Esophagus squamous epithelium (tissue), 5 donors: Measurements from ENCODE around the gene CEP95. TPM values are rescaled to one million over a fixed set of nuclear protein-coding genes. Genes with fewer than 3 reads are reported as not detected.

ENCODE experiments used
- DNase-seq: peaks from one replicate; lab custom pipeline; 2025; lab: John Stamatoyannopoulos, UW
- H3K27ac ChIP-seq, 4 donors: fragments of 200-600 bp; sonication (generic); one replicate each; pipeline ENCODE4 v1.5.1; 2016 to 2019; ENCODE audit warnings: mild to moderate bottlenecking in 1 of 4
- H3K27me3 ChIP-seq, 4 donors: fragments of 200-600 bp; sonication (generic); 1 replicate in 3 of 4; 2 replicates in 1 of 4; pipeline versions ENCODE4 v1.5.1 to v1.6.0; 2017 to 2021; ENCODE audit warnings: antibody characterized with exemption in 1 of 4
- H3K36me3 ChIP-seq, 3 donors: fragments of 200-600 bp; sonication (generic); one replicate each; pipeline ENCODE4 v1.5.1; 2016 to 2019
- H3K4me1 ChIP-seq, 3 donors: fragments of 200-600 bp; sonication (generic); one replicate each; pipeline ENCODE4 v1.5.1; 2017 to 2019
- H3K4me3 ChIP-seq, 4 donors: fragments of 200-600 bp; sonication (generic); 1 replicate in 3 of 4; 2 replicates in 1 of 4; pipeline ENCODE4 v1.5.1; 2016 to 2019; ENCODE audit warnings: mild to moderate bottlenecking in 2 of 4, moderate library complexity in 1 of 4
- H3K9me3 ChIP-seq, 3 donors: fragments of 200-600 bp; sonication (generic); one replicate each; pipeline ENCODE4 v1.5.1; 2016 to 2019
- POLR2A ChIP-seq, 4 donors: fragments of 450-650 bp; IDR thresholded peaks; one replicate each; pipeline ENCODE4 v1.6.1; 2017; ENCODE audit warnings: antibody characterized with exemption in 4 of 4, mild to moderate bottlenecking in 4 of 4, moderate library complexity in 3 of 4
- WGBS, 2 donors: methylation state at CpG; one replicate each; pipeline ENCODE4 v1.1.5; 2018; 5-methylcytosine and 5-hydroxymethylcytosine counted together
- intact Hi-C: fragments of 100-400 bp; cut with DNase I; formaldehyde crosslinking; loops from one replicate; pipeline ENCODE4 v1.15.0; 2022
- total RNA-seq, 4 donors: library from RNA; depleted of rRNA; stranded (reverse); fragments of >200 nt; gene quantifications; one replicate each; pipeline ENCODE4 v1.1.0, GENCODE V29; 2016
- TF ChIP-seq, protein P1 (sequence below), 6 experiments: fragments of 450-650 bp in 4 of 6; fragments of 200-600 bp in 2 of 6; sonication (generic) in 2 of 6; IDR thresholded peaks; one replicate each; pipeline ENCODE4 v1.5.1; 2016 to 2019; ENCODE audit warnings: antibody characterized with exemption in 6 of 6, mild to moderate bottlenecking in 4 of 6, moderate library complexity in 4 of 6
- donor health status: DM: yes; HTN: yes; CAD: no.

Gene CEP95
- total RNA-seq, 4 donors from 2014 or later: 10.3 to 44.1 (median 23.6) TPM

DNA sequence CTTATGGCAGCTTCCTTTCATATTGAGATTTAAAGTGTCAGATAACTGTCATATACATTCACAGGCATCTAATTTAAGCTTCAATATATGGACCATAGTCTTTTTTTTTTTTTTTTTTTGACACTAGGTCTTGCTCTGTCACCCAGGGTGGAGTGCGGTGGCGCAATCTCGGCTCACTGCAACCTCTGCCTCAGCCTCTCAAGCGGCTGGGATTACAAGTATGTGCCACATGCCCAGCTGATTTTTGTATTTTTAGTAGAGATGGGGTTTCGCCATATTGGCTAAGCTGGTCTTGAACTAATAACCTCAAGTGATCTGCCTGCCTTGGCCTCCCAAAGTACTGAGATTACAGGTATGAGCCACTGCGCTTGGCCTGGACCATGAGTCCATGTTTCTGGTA is 13.6 kb downstream of the CEP95 start:
- no peak overlapping the region for H3K27ac ChIP-seq
- no peaks in the 10 kb centered on the region for H3K9me3 ChIP-seq
- DNase-seq: no peak
- no peak overlapping the region for H3K4me3 ChIP-seq
- peaks cover 0 to 100% (median 18%) of the 10 kb centered on the region in 3 donors for H3K36me3 ChIP-seq
- H3K27me3 ChIP-seq: no peaks in the 10 kb centered on the region
- H3K4me1 ChIP-seq: peaks cover 0 to 3% (median 0%) of the 10 kb centered on the region in 3 donors
- intact Hi-C loops: no loop called here
- 88 to 96% methylated on average over 6 of the region's 6 CpGs for WGBS, 2 donors
- TF ChIP-seq, protein P1, sequence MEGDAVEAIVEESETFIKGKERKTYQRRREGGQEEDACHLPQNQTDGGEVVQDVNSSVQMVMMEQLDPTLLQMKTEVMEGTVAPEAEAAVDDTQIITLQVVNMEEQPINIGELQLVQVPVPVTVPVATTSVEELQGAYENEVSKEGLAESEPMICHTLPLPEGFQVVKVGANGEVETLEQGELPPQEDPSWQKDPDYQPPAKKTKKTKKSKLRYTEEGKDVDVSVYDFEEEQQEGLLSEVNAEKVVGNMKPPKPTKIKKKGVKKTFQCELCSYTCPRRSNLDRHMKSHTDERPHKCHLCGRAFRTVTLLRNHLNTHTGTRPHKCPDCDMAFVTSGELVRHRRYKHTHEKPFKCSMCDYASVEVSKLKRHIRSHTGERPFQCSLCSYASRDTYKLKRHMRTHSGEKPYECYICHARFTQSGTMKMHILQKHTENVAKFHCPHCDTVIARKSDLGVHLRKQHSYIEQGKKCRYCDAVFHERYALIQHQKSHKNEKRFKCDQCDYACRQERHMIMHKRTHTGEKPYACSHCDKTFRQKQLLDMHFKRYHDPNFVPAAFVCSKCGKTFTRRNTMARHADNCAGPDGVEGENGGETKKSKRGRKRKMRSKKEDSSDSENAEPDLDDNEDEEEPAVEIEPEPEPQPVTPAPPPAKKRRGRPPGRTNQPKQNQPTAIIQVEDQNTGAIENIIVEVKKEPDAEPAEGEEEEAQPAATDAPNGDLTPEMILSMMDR (IDR thresholded peaks at IDR 0.05): no peak
- TF ChIP-seq POLR2A (IDR thresholded peaks at IDR 0.05): no peak

DNA sequence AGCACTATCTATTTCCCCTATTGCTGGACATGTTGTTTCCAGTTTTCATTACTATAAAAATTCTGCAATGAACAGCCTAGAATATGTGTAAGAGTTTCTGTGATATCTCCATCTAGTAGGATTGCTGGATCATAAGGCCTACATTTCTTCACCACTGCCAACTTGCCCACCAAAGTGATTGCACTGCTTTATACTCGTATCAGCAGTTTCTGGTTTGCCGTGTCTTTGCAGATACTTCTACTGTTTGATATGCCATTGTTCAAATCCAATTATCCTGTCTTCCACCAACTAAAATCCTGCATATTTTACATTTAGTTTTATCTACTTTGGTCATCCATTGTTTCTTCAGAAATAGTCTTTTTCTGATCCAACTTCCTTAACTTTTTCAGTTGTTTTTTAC is 21.1 kb downstream of the CEP95 start:
- TF ChIP-seq POLR2A (IDR thresholded peaks at IDR 0.05): no peak
- TF ChIP-seq, protein P1 (IDR thresholded peaks at IDR 0.05): no peak

DNA sequence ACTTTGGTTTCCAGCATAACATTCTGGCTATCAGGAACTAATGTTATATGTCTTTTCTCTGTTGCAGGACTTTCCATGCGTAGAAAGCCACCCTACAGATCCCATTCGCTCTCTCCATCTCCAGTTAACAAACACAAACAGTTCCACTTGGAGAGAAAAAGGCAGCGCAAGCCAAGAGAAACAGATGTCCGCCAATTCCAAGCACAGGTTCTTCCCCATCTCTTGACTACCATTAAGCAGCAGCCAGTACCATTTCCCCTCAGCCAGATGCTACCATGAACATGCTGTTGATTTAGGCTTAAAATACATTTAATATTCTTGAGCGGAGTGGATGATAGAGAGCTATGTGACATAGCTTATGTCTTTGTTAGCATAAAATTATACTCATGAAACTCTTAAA is 22.4 kb downstream of the CEP95 start:
- H3K4me1 ChIP-seq: peaks cover 0 to 8% (median 0%) of the 10 kb centered on the region in 3 donors
- H3K9me3 ChIP-seq: no peaks in the 10 kb centered on the region
- H3K36me3 ChIP-seq: peaks cover 0 to 100% (median 58%) of the 10 kb centered on the region in 3 donors
- no peak overlapping the region for H3K27ac ChIP-seq
- 92 to 93% methylated on average over 5 of the region's 5 CpGs for WGBS, 2 donors
- intact Hi-C loops: no loop called here
- TF ChIP-seq, protein P1 (IDR thresholded peaks at IDR 0.05): no peak
- no peak for TF ChIP-seq POLR2A (IDR thresholded peaks at IDR 0.05)
- H3K27me3 ChIP-seq: no peaks in the 10 kb centered on the region
- no peak for DNase-seq
- H3K4me3 ChIP-seq: no peak overlapping the region

More for the DNA sequence above, 21.1 kb downstream of the CEP95 start:
- Histone ChIP-seq H3K36me3 (peaks cover 0 to 100% (median 56%) of the 10 kb centered on the region in 3 donors), H3K4me1 (peaks cover 0 to 8% (median 0%) of the 10 kb centered on the region in 3 donors), H3K4me3 (no peak overlapping the region), H3K27ac (no peak overlapping the region), H3K27me3 (no peaks in the 10 kb centered on the region), H3K9me3 (no peaks in the 10 kb centered on the region)
- 90 to 95% methylated on average over 2 of the region's 2 CpGs for WGBS, 2 donors
- no peak for DNase-seq
- intact Hi-C loops: no loop called here

DNA sequence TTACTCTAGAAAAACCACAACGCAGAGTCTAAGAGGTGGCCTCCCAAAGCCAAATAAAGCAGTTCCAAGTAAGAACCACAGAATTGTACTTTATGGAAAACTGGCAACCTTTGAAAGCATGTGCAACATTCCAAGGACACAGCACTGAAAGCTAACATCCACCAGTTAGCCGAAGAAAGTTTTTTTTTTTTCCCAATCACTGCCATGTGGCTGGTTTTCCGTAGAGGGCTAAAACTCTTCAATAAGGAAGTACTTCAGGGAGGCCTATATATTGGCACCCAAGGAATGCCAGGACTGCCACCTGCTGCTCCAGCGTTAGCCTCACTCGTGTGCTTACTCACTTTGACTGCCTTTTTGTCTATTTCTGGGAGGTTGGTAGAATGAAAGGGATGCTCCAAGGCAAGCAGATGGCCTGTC is 25.2 kb downstream of the CEP95 start:
- Histone ChIP-seq H3K4me1 (no peaks in the 10 kb centered on the region), H3K27ac (no peak overlapping the region), H3K4me3 (no peak overlapping the region), H3K27me3 (no peaks in the 10 kb centered on the region), H3K36me3 (peaks cover 0 to 100% (median 59%) of the 10 kb centered on the region in 3 donors), H3K9me3 (no peaks in the 10 kb centered on the region)
- intact Hi-C loops: no loop called here
- no peak for DNase-seq
- 74 to 91% methylated on average over 5 of the region's 5 CpGs for WGBS, 2 donors
- TF ChIP-seq, protein P1 (IDR thresholded peaks at IDR 0.05): no peak
- TF ChIP-seq POLR2A (IDR thresholded peaks at IDR 0.05): no peak

DNA sequence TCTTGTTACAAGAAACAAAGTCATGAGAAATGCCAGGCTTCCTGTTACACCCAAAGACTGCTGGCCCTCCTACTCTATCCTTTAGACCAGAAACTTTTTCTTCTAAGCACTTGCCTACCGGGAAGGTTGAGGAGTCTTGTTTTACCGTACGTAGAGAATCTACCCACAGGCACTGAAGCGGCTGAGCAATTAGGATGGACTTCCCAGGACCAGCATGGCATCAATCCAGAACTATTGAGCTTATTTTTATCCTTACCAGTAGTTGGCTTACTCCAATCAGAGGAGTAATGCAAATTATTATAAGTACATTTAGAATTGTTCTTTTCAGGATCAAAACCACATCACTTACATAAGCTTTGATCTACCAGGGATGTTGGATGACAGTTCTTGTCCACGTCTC is 25.6 kb downstream of the CEP95 start:
- 92% methylated on average over 5 of the region's 5 CpGs for WGBS, 2 donors
- intact Hi-C loops: no loop called here
- no peak for DNase-seq
- no peak overlapping the region for H3K4me3 ChIP-seq
- H3K27me3 ChIP-seq: no peaks in the 10 kb centered on the region
- no peak overlapping the region for H3K27ac ChIP-seq
- peaks cover 0 to 100% (median 62%) of the 10 kb centered on the region in 3 donors for H3K36me3 ChIP-seq
- no peak for TF ChIP-seq POLR2A (IDR thresholded peaks at IDR 0.05)
- TF ChIP-seq, protein P1 (IDR thresholded peaks at IDR 0.05): no peak
- H3K9me3 ChIP-seq: no peaks in the 10 kb centered on the region
- H3K4me1 ChIP-seq: no peaks in the 10 kb centered on the region
